Hepatocyte (in vitro differentiated cells): Measurements from ENCODE around the gene CCR2.

ENCODE experiments used
- EZH2 ChIP-seq: fragments of 200-600 bp; sonication (generic); IDR thresholded peaks from 2 replicates; pipeline ENCODE4 v1.6.1; 2016; ENCODE audit warnings: antibody characterized with exemption, mild to moderate bottlenecking, borderline replicate concordance
- TF ChIP-seq, protein P1 (sequence below): fragments of 200-600 bp; sonication (generic); IDR thresholded peaks from 2 replicates; pipeline ENCODE4 v1.5.1; 2016; ENCODE audit warnings: antibody characterized with exemption, mild to moderate bottlenecking; ENCODE audit not compliant: poor library complexity

DNA sequence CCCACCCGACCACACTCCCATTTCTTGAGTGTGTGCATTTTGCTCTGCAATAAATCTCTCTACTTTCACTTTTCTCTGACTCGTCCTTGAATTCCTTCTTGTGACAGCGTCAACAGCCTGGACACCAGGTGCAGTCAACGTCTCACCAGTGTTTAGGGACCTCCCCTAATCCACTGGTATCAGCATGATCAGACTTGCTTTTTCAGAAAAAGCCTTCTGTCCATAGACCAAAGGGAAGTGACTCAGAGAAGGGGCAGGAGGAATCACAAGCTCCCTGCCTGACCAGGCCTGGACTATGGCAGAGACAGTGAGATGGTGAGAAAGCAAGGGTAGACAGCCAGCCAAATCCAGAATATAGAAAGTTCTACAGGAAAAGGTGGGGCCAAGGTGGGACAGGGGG is 32.3 kb downstream of the CCR2 start:
- TF ChIP-seq, protein P1, sequence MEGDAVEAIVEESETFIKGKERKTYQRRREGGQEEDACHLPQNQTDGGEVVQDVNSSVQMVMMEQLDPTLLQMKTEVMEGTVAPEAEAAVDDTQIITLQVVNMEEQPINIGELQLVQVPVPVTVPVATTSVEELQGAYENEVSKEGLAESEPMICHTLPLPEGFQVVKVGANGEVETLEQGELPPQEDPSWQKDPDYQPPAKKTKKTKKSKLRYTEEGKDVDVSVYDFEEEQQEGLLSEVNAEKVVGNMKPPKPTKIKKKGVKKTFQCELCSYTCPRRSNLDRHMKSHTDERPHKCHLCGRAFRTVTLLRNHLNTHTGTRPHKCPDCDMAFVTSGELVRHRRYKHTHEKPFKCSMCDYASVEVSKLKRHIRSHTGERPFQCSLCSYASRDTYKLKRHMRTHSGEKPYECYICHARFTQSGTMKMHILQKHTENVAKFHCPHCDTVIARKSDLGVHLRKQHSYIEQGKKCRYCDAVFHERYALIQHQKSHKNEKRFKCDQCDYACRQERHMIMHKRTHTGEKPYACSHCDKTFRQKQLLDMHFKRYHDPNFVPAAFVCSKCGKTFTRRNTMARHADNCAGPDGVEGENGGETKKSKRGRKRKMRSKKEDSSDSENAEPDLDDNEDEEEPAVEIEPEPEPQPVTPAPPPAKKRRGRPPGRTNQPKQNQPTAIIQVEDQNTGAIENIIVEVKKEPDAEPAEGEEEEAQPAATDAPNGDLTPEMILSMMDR = no peak
- no peak for TF ChIP-seq EZH2
